ENCODE measurements around the gene ADM2.
A peak's percentile ranks its signal among the peaks of the same experiment; 100 is the strongest.

Gene ADM2

GRCh38 chr22:50468626-50469025 is 12.7 kb upstream of the ADM2 start:
- DNase-seq = no peak
- H3K4me3 Mint-ChIP-seq = no peak overlapping the region
- H3K9me3 Mint-ChIP-seq = no peaks in the 10 kb centered on the region
- H3K36me3 Mint-ChIP-seq (ENCODE audit: low read depth) = peaks cover 13% of the 10 kb centered on the region
- H3K27me3 Mint-ChIP-seq (ENCODE audit: low read depth, poor library complexity) = no peaks in the 10 kb centered on the region
- no peak for TF ChIP-seq CTCF (IDR thresholded peaks at IDR 0.05)
- H3K27ac Mint-ChIP-seq = no peak overlapping the region
- H3K4me1 Mint-ChIP-seq = peaks cover 33% of the 10 kb centered on the region

- Mint-ChIP-seq H3K27me3 (ENCODE audit: low read depth, poor library complexity) (no peaks in the 10 kb centered on the region), H3K27ac (no peak overlapping the region), H3K4me3 (no peak overlapping the region), H3K9me3 (no peaks in the 10 kb centered on the region), H3K36me3 (ENCODE audit: low read depth) (peaks cover 10% of the 10 kb centered on the region), H3K4me1 (peaks cover 40% of the 10 kb centered on the region)
- no peak for DNase-seq
- no peak for TF ChIP-seq CTCF (IDR thresholded peaks at IDR 0.05)
Measured at GRCh38 chr22:50469377-50470305, 11.7 kb upstream of the ADM2 start.

- H3K4me1 Mint-ChIP-seq = peaks cover 44% of the 10 kb centered on the region
- no peak for TF ChIP-seq CTCF (IDR thresholded peaks at IDR 0.05)
- H3K27me3 Mint-ChIP-seq (ENCODE audit: low read depth, poor library complexity) = no peaks in the 10 kb centered on the region
- peaks cover 10% of the 10 kb centered on the region for H3K36me3 Mint-ChIP-seq (ENCODE audit: low read depth)
- no peak overlapping the region for H3K4me3 Mint-ChIP-seq
- H3K9me3 Mint-ChIP-seq = no peaks in the 10 kb centered on the region
- H3K27ac Mint-ChIP-seq = no peak overlapping the region
- no peak for DNase-seq
Measured at GRCh38 chr22:50470491-50470890, 10.9 kb upstream of the ADM2 start.

- Mint-ChIP-seq H3K4me1 (peaks cover 48% of the 10 kb centered on the region), H3K27ac (no peak overlapping the region), H3K27me3 (ENCODE audit: low read depth, poor library complexity) (no peaks in the 10 kb centered on the region), H3K4me3 (no peak overlapping the region), H3K9me3 (no peaks in the 10 kb centered on the region), H3K36me3 (ENCODE audit: low read depth) (peaks cover 8% of the 10 kb centered on the region)
- no peak for TF ChIP-seq CTCF (IDR thresholded peaks at IDR 0.05)
- no peak for DNase-seq
Measured at GRCh38 chr22:50471197-50471847, 10.0 kb upstream of the ADM2 start.

- peaks cover 55% of the 10 kb centered on the region for H3K4me1 Mint-ChIP-seq
- no peak for DNase-seq
- H3K27ac Mint-ChIP-seq = no peak overlapping the region
- no peaks in the 10 kb centered on the region for H3K9me3 Mint-ChIP-seq
- H3K27me3 Mint-ChIP-seq (ENCODE audit: low read depth, poor library complexity) = peaks cover 3% of the 10 kb centered on the region
- peaks cover 2% of the 10 kb centered on the region for H3K36me3 Mint-ChIP-seq (ENCODE audit: low read depth)
- peak overlapping the region; percentile 20 for H3K4me3 Mint-ChIP-seq
- TF ChIP-seq CTCF (IDR thresholded peaks at IDR 0.05) = no peak
Measured at GRCh38 chr22:50471962-50472361, 9.4 kb upstream of the ADM2 start.

All from nephron progenitor cell (in vitro differentiated cells).